HepG2 (cell line): ENCODE data around the gene WNT7A. TPM values are rescaled to one million over a fixed set of nuclear protein-coding genes. Genes with fewer than 3 reads are reported as not detected.

Experiments
- ATAC-seq: fragments of 200-7000 bp; cut with Tn5 transposase; 3 replicates; pipeline ENCODE4 v1.9.1; 2020; ENCODE audit warnings: mild to moderate bottlenecking, moderate library complexity
- BruUV-seq: library from RNA; stranded (reverse); fragments of 400-500 nt; replicated peaks from 2 replicates; lab custom pipeline; 2021; lab: Mats Ljungman, UMichigan
- CTCF ChIA-PET: fragments of 300-600 bp; formaldehyde crosslinking; extraction: SDS; loops from one replicate; lab custom pipeline; 2021; ENCODE audit warnings: low total read pairs, inconsistent platforms, low intra/inter-chr PET ratio; lab: Yijun Ruan, JAX
- POLR2A ChIA-PET: fragments of 350-600 bp; sonication (Branson Sonifier 250); formaldehyde crosslinking; loops from one replicate; lab custom pipeline; 2020; ENCODE audit warnings: antibody characterized with exemption, inconsistent platforms; lab: Yijun Ruan, JAX
- DNase-seq: peaks from one replicate; pipeline ENCODE4 v3.0.0-alpha.2; 2015; ENCODE audit warnings: low spot score
- FAIRE-seq: peaks from 3 replicates; lab custom pipeline; 2011; peaks lifted over from hg19 to GRCh38; lab: Jason Lieb, UNC
- H2AFZ ChIP-seq: one replicate; pipeline ENCODE4 v1.6.1; 2011; ENCODE audit warnings: low read length, inconsistent platforms
- H3K27ac ChIP-seq: fragments of 300-600 bp; 3 replicates; pipeline ENCODE4 v1.8.0; 2011; ENCODE audit warnings: mixed run types, mild to moderate bottlenecking, mixed read lengths, low read length, inconsistent platforms; ENCODE audit not compliant: insufficient read depth; ENCODE audit errors: extremely low read length
- H3K27me3 ChIP-seq, 2 experiments: fragments of 200-600 bp in 1 of 2; 2 replicates in 1 of 2; 3 replicates in 1 of 2; pipeline versions ENCODE4 v1.6.0 to v1.8.0; 2011; ENCODE audit warnings: low read length in 2 of 2, mild to moderate bottlenecking in 2 of 2, moderate library complexity in 2 of 2, inconsistent platforms in 1 of 2; ENCODE audit not compliant: insufficient read depth in 2 of 2, control insufficient read depth in 1 of 2
- H3K36me3 ChIP-seq, 2 experiments: fragments of 200-600 bp in 1 of 2; replicated peaks in 1 of 2; 2 replicates in 1 of 2; 3 replicates in 1 of 2; pipeline versions ENCODE4 v1.5.1 to v1.8.0; 2011; ENCODE audit warnings: low read length in 2 of 2, inconsistent platforms in 1 of 2; ENCODE audit not compliant: insufficient read depth in 2 of 2, control insufficient read depth in 1 of 2
- H3K4me1 ChIP-seq: 2 replicates; pipeline ENCODE4 v1.5.1; 2012; ENCODE audit warnings: low read length, inconsistent platforms; ENCODE audit not compliant: insufficient read depth
- H3K4me2 ChIP-seq: 2 replicates; pipeline ENCODE4 v1.6.0; 2011; ENCODE audit warnings: low read depth, low read length, inconsistent platforms
- H3K4me3 ChIP-seq, 3 experiments: fragments of 200-600 bp in 1 of 3; sonication (generic), shearing (Covaris generic) in 1 of 3; replicated peaks in 1 of 3; 2 replicates each; pipeline ENCODE4 v1.5.1; 2011 to 2016; ENCODE audit warnings: low read length in 3 of 3, inconsistent platforms in 2 of 3, low read depth in 2 of 3, mild to moderate bottlenecking in 2 of 3, control low read depth in 1 of 3, mixed read lengths in 1 of 3; ENCODE audit not compliant: insufficient read depth in 1 of 3
- H3K79me2 ChIP-seq: one replicate; pipeline ENCODE4 v1.6.1; 2011; ENCODE audit warnings: low read length, inconsistent platforms; ENCODE audit not compliant: insufficient read depth
- H3K9ac ChIP-seq: 2 replicates; pipeline ENCODE4 v1.6.0; 2011; ENCODE audit warnings: mild to moderate bottlenecking, low read depth, low read length, inconsistent platforms; ENCODE audit not compliant: insufficient read depth
- H3K9me3 ChIP-seq: 2 replicates; pipeline ENCODE4 v1.5.1; 2012; ENCODE audit warnings: mild to moderate bottlenecking, low read length
- H4K20me1 ChIP-seq: 2 replicates; pipeline ENCODE4 v1.6.0; 2011; ENCODE audit warnings: inconsistent platforms, mild to moderate bottlenecking, low read length, moderate library complexity; ENCODE audit not compliant: insufficient read depth
- DMTF1 ChIP-seq: sonication (generic); formaldehyde crosslinking; IDR thresholded peaks from 2 replicates; pipeline ENCODE4 v1.4.0; 2020; ENCODE audit warnings: mild to moderate bottlenecking, missing genetic modification reagents
- MIER3 ChIP-seq: IDR thresholded peaks from 2 replicates; pipeline ENCODE4 v1.6.1; 2016; ENCODE audit warnings: missing compliant biosample characterization, borderline replicate concordance
- MTF1 ChIP-seq: sonication (generic); formaldehyde crosslinking; IDR thresholded peaks from 2 replicates; pipeline ENCODE4 v1.5.0; 2020; ENCODE audit warnings: missing genetic modification reagents
- RCOR2 ChIP-seq: IDR thresholded peaks from 2 replicates; pipeline ENCODE4 v1.6.1; 2016; ENCODE audit warnings: missing biosample characterization, missing genetic modification reagents
- SCMH1 ChIP-seq: sonication (generic); formaldehyde crosslinking; IDR thresholded peaks from 2 replicates; pipeline ENCODE4 v1.9.0; 2021; ENCODE audit warnings: missing genetic modification reagents, mild to moderate bottlenecking, borderline replicate concordance
- THAP11 ChIP-seq: IDR thresholded peaks from 2 replicates; pipeline ENCODE4 v1.6.1; 2016; ENCODE audit warnings: missing biosample characterization, missing genetic modification reagents
- YY1 ChIP-seq: IDR thresholded peaks from 2 replicates; pipeline ENCODE4 v1.6.1; 2011; ENCODE audit warnings: low read length, low read depth, moderate library complexity, mild to moderate bottlenecking; ENCODE audit not compliant: insufficient read depth, insufficient replicate concordance
- ZNF143 ChIP-seq: sonication (generic); formaldehyde crosslinking; IDR thresholded peaks from 2 replicates; pipeline ENCODE4 v1.4.0; 2020; ENCODE audit warnings: missing genetic modification reagents
- WGBS: methylation state at CpG from one replicate; pipeline ENCODE4 v1.1.6; 2017; ENCODE audit warnings: low lambda C conversion rate; 5-methylcytosine and 5-hydroxymethylcytosine counted together
- in situ Hi-C: cut with HindIII; loops from 2 replicates; pipeline ENCODE4 v1.10.0; 2017; ENCODE audit warnings: low pct_unique_long_range_greater_than_20kb; ENCODE audit not compliant: extremely low pct_ligation_motif_present
- intact Hi-C: fragments of 100-400 bp; cut with micrococcal nuclease; formaldehyde crosslinking; loops from one replicate; pipeline ENCODE4 v1.10.0; 2022; ENCODE audit not compliant: unreplicated experiment
- polyA plus RNA-seq, 8 experiments: library from polyadenylated mRNA; depleted of rRNA in 3 of 8; stranded (reverse) in 7 of 8; unstranded in 1 of 8; fragments of >200 nt; fragmentation: Illumina TruSeq in 4 of 8; extraction: Trizol in 4 of 8; gene quantifications; 2 replicates each; pipeline versions ENCODE4 v1.2.1 to v1.2.3, GENCODE V29; 2011 to 2016; ENCODE audit warnings: low read depth in 4 of 8, missing spikeins in 1 of 8, mixed read lengths in 1 of 8; ENCODE audit not compliant: insufficient read depth in 1 of 8
- total RNA-seq, 5 experiments: library from RNA; depleted of rRNA; stranded (reverse); fragments of >200 nt; fragmentation: Illumina TruSeq; extraction: Trizol; gene quantifications; 2 replicates each; pipeline ENCODE4 v1.2.3, GENCODE V29; 2016; ENCODE audit warnings: low read depth in 1 of 5

WNT7A gene
- total and polyA plus RNA-seq, 2 of the 13 experiments (the other 11 are each of a cell fraction or from before 2014, with no cell fraction given), result not detected

- in situ Hi-C loops, result loop anchor here (10.0 kb wide), 2 partner anchors 313 to 573 kb away; no protein-coding TSS in a partner anchor
- H3K9ac ChIP-seq, result no peak overlapping the region
- H3K27me3 ChIP-seq, result peaks cover 0 to 25% of the 10 kb centered on the region in 2 experiments; a peak in 3 of 5 replicates
- no peak overlapping the region for H2AFZ ChIP-seq
- no TSS peak for BruUV-seq
- DNase-seq (no peak), ATAC-seq (no peak), FAIRE-seq (no peak)
- no peaks in the 10 kb centered on the region for H3K9me3 ChIP-seq
- WGBS, result 30% methylated on average over 5 of the region's 5 CpGs
- TF ChIP-seq DMTF1 (CRISPR knock-in tag), result no peak
- no peak for TF ChIP-seq SCMH1 (CRISPR knock-in tag)
- TF ChIP-seq THAP11 (CRISPR knock-in tag), result peak; percentile 92
- TF ChIP-seq MTF1 (CRISPR knock-in tag), result no peak
- TF ChIP-seq ZNF143 (CRISPR knock-in tag), result peak; percentile 77
- TF ChIP-seq YY1, result peak; percentile 40
- no peak for TF ChIP-seq MIER3 (CRISPR knock-in tag)
- TF ChIP-seq RCOR2, result no peak
- no peak overlapping the region for H3K4me2 ChIP-seq
- intact Hi-C loops, result no loop called here
- no peaks in the 10 kb centered on the region for H3K79me2 ChIP-seq
- POLR2A ChIA-PET, result no interaction called here
- H3K4me1 ChIP-seq, result peaks cover 10% of the 10 kb centered on the region
- no peaks in the 10 kb centered on the region for H4K20me1 ChIP-seq
- no peak overlapping the region for H3K4me3 ChIP-seq
- CTCF ChIA-PET, result no interaction called here
- no peak overlapping the region for H3K27ac ChIP-seq
- H3K36me3 ChIP-seq, result no peaks in the 10 kb centered on the region
Observed at GRCh38 chr3:13891492-13892073, 11.7 kb upstream of the WNT7A start.
